ENCODE results near the gene MMP11. TPM values are rescaled to one million over a fixed set of nuclear protein-coding genes. Genes with fewer than 3 reads are reported as not detected.

MMP11 gene
- total RNA-seq, 5 donors from 2014 or later (not counting 1 experiment from before 2014, with no cell fraction given), result 1.6 to 5.3 (median 2.5) TPM

GRCh38 chr22:23773483-23774113 lies 949 bp downstream of the MMP11 start:
- Histone ChIP-seq H3K9me3 (no peaks in the 10 kb centered on the region), H3K27ac (ENCODE audit: low read length) (no peak overlapping the region), H3K4me3 (ENCODE audit: control insufficient read depth in 1 of 2, extremely low read depth in 1 of 2, low read length in 1 of 2) (peak overlapping the region in 1 of 2 donors; percentile 36), H3K4me1 (ENCODE audit: control insufficient read depth in 1 of 2, extremely low read depth in 1 of 2, insufficient read depth in 2 of 2, low read length in 2 of 2) (peaks cover 8 to 32% of the 10 kb centered on the region in 2 experiments), H3K36me3 (ENCODE audit: control insufficient read depth in 2 of 2, extremely low read depth in 1 of 2, insufficient read depth in 1 of 2, low read length in 1 of 2) (no peaks in the 10 kb centered on the region), H3K27me3 (replicated peaks in 1 of 2; ENCODE audit: control insufficient read depth in 2 of 2, extremely low read depth in 1 of 2, insufficient read depth in 2 of 2, low read length in 1 of 2) (peaks cover 0 to 17% of the 10 kb centered on the region in 2 experiments)
- Mint-ChIP-seq H3K36me3 (no peaks in the 10 kb centered on the region), H3K4me1 (peaks cover 16 to 31% (median 30%) of the 10 kb centered on the region in 3 donors), H3K27ac (no peak overlapping the region), H3K4me3 (peak overlapping the region; percentile 9 to 62 (median 47)), H3K9me3 (no peaks in the 10 kb centered on the region), H3K27me3 (no peaks in the 10 kb centered on the region)
- ATAC-seq (replicated peaks in 1 of 4) (no peak), DNase-seq (no peak)
- 94% methylated on average over 7 of the region's 7 CpGs for WGBS (ENCODE audit: insufficient coverage)
- CTCF ChIA-PET, result no interaction called here
- POLR2A ChIA-PET, result no interaction called here

DNA sequence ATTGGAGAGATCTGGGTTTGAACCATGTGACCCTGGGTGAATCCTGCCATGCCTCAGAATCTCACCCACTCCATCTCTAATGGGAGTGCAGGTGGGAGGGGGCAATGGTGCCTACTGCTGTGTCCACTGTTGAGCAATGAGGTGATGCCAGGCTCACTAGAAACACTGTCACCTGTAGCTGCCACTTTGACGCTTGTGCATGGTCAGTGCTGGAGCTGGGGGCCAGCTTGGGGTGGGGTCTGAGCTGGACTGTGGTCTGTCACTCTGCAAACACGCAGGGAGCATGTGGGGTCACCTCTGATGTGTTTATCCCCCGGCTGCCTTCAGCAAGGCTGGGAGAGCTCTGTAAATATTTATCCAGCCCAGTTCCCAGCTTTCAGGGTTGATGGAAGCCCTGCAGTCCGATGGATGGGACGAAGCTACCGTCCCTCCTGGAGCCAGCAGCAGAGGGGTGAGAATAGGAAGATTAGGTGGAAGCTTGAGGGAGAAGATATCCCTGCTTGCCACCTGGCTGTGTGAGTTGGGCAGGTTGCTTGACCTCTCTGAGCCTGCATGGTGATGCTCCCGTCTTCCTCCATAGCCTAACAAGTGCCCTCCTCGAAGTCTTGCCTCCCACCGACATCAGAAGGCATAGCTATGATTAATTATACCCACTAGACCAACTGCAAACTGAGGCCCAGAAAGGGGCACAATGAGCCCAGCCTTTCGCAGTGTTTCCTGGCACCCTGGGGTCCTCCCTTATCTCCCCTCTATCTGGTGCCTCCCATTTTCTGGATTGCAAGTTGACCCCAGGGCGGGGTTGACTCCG lies 1.7 kb downstream of the MMP11 start:
- POLR2A ChIA-PET, result no interaction called here
- no peak for ATAC-seq (replicated peaks in 1 of 4)

DNA sequence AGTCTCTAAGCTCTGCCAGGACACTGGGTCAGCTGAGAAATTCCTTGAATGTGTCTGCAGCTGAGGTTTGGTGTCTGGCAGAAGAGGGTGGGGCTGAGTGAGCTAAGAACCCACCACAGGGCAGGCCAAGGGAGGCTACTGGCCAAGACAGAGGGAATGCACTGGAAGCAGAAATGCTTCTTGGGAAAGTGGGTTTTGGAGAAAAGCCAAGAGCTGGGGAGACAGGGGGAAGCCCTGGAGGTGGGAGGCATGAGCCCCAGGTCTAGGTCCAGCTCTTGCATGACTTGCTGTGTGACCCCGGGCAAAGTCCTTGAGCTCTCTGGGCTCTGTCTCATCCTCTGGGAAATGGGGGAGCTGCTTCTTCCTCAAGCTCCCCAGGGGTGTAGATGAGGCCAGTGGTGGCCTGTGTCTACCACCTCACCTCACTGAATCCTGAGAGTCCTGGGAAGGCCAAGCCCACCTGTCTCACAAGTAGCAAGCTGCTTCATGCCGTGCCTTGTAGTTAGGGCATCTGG lies 2.3 kb downstream of the MMP11 start:
- ATAC-seq (replicated peaks in 1 of 4) (no peak), DNase-seq (no peak)

More for the DNA sequence above, 1.7 kb downstream of the MMP11 start:
- H3K27ac Mint-ChIP-seq, result no peak overlapping the region
- no peak overlapping the region for H3K27ac ChIP-seq (ENCODE audit: low read length)
- H3K36me3 Mint-ChIP-seq, result no peaks in the 10 kb centered on the region
- no peaks in the 10 kb centered on the region for H3K36me3 ChIP-seq (ENCODE audit: control insufficient read depth in 2 of 2, extremely low read depth in 1 of 2, insufficient read depth in 1 of 2, low read length in 1 of 2)
- H3K9me3 Mint-ChIP-seq, result no peaks in the 10 kb centered on the region
- H3K9me3 ChIP-seq, result no peaks in the 10 kb centered on the region
- 85% methylated on average over 6 of the region's 12 CpGs for WGBS (ENCODE audit: insufficient coverage)
- peaks cover 16 to 31% (median 29%) of the 10 kb centered on the region in 3 donors for H3K4me1 Mint-ChIP-seq
- no peak for DNase-seq
- peaks cover 8 to 30% of the 10 kb centered on the region in 2 experiments for H3K4me1 ChIP-seq (ENCODE audit: control insufficient read depth in 1 of 2, extremely low read depth in 1 of 2, insufficient read depth in 2 of 2, low read length in 2 of 2)
- CTCF ChIA-PET, result no interaction called here
- H3K4me3 ChIP-seq (ENCODE audit: control insufficient read depth in 1 of 2, extremely low read depth in 1 of 2, low read length in 1 of 2), result no peak overlapping the region
- H3K27me3 Mint-ChIP-seq, result no peaks in the 10 kb centered on the region
- H3K27me3 ChIP-seq (replicated peaks in 1 of 2; ENCODE audit: control insufficient read depth in 2 of 2, extremely low read depth in 1 of 2, insufficient read depth in 2 of 2, low read length in 1 of 2), result peaks cover 0 to 12% of the 10 kb centered on the region in 2 experiments
- H3K4me3 Mint-ChIP-seq, result peak overlapping the region in 1 of 3 donors; percentile 31

DNA sequence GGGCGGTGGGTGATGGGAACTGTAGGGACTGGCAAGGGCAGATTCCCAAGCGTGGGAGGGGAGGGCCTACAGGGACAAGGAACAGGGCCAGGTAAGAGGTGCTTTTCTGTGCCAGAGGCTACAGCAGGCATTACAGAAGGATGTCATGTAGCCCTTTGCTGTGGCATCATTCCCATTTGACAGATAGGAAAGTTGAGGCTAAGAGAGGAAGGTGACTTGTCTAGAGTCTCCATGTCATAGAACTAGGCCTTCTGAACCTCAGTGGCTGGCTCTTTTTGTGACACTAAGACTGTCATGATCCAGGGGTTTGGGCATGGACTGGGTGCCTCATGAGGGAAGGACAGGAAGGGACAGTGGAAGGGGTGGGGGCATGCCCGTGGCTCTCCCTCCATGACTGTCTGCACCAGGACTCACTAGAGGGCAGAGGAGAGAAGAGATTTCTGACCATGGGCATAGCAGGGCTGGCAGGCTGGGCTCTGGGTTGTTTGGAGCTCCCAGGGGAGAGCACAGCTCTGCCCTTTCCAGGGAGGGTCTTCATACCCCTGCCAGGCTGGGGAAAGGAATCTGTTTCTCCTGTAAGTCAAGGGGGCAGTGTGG lies 3.2 kb downstream of the MMP11 start:
- WGBS (ENCODE audit: insufficient coverage), result 83% methylated on average over 3 of the region's 3 CpGs
- POLR2A ChIA-PET, result no interaction called here
- no peak overlapping the region for H3K4me3 ChIP-seq (ENCODE audit: control insufficient read depth in 1 of 2, extremely low read depth in 1 of 2, low read length in 1 of 2)
- no peak for DNase-seq
- H3K27me3 Mint-ChIP-seq, result no peaks in the 10 kb centered on the region
- H3K4me1 ChIP-seq (ENCODE audit: control insufficient read depth in 1 of 2, extremely low read depth in 1 of 2, insufficient read depth in 2 of 2, low read length in 2 of 2), result peaks cover 8 to 23% of the 10 kb centered on the region in 2 experiments
- no peak overlapping the region for H3K4me3 Mint-ChIP-seq
- no peaks in the 10 kb centered on the region for H3K9me3 Mint-ChIP-seq
- no peak for ATAC-seq (replicated peaks in 1 of 4)
- H3K27me3 ChIP-seq (replicated peaks in 1 of 2; ENCODE audit: control insufficient read depth in 2 of 2, extremely low read depth in 1 of 2, insufficient read depth in 2 of 2, low read length in 1 of 2), result peaks cover 0 to 9% of the 10 kb centered on the region in 2 experiments
- no peaks in the 10 kb centered on the region for H3K9me3 ChIP-seq
- CTCF ChIA-PET, result no interaction called here
- peaks cover 16 to 26% (median 22%) of the 10 kb centered on the region in 3 donors for H3K4me1 Mint-ChIP-seq
- no peaks in the 10 kb centered on the region for H3K36me3 Mint-ChIP-seq
- H3K27ac Mint-ChIP-seq, result no peak overlapping the region
- H3K36me3 ChIP-seq (ENCODE audit: control insufficient read depth in 2 of 2, extremely low read depth in 1 of 2, insufficient read depth in 1 of 2, low read length in 1 of 2), result peaks cover 0 to 3% of the 10 kb centered on the region in 2 donors
- no peak overlapping the region for H3K27ac ChIP-seq (ENCODE audit: low read length)

More for the DNA sequence above, 2.3 kb downstream of the MMP11 start:
- Mint-ChIP-seq H3K4me1 (peaks cover 16 to 31% (median 25%) of the 10 kb centered on the region in 3 donors), H3K9me3 (no peaks in the 10 kb centered on the region), H3K36me3 (no peaks in the 10 kb centered on the region), H3K4me3 (peak overlapping the region in 1 of 3 donors; percentile 31), H3K27me3 (no peaks in the 10 kb centered on the region), H3K27ac (no peak overlapping the region)
- Histone ChIP-seq H3K4me3 (ENCODE audit: control insufficient read depth in 1 of 2, extremely low read depth in 1 of 2, low read length in 1 of 2) (no peak overlapping the region), H3K27ac (ENCODE audit: low read length) (no peak overlapping the region), H3K9me3 (no peaks in the 10 kb centered on the region), H3K4me1 (ENCODE audit: control insufficient read depth in 1 of 2, extremely low read depth in 1 of 2, insufficient read depth in 2 of 2, low read length in 2 of 2) (peaks cover 8 to 30% of the 10 kb centered on the region in 2 experiments), H3K36me3 (ENCODE audit: control insufficient read depth in 2 of 2, extremely low read depth in 1 of 2, insufficient read depth in 1 of 2, low read length in 1 of 2) (no peaks in the 10 kb centered on the region), H3K27me3 (replicated peaks in 1 of 2; ENCODE audit: control insufficient read depth in 2 of 2, extremely low read depth in 1 of 2, insufficient read depth in 2 of 2, low read length in 1 of 2) (peaks cover 0 to 9% of the 10 kb centered on the region in 2 experiments)
- no CpG with 5 or more reads among the region's 2 CpGs for WGBS (ENCODE audit: insufficient coverage)
- ChIA-PET CTCF (interaction anchor here in 1 of 2 donors (0.6 kb wide), 1 partner anchor 32 kb away, joined by 3 read pairs; no protein-coding TSS in a partner anchor), POLR2A (no interaction called here)

DNA sequence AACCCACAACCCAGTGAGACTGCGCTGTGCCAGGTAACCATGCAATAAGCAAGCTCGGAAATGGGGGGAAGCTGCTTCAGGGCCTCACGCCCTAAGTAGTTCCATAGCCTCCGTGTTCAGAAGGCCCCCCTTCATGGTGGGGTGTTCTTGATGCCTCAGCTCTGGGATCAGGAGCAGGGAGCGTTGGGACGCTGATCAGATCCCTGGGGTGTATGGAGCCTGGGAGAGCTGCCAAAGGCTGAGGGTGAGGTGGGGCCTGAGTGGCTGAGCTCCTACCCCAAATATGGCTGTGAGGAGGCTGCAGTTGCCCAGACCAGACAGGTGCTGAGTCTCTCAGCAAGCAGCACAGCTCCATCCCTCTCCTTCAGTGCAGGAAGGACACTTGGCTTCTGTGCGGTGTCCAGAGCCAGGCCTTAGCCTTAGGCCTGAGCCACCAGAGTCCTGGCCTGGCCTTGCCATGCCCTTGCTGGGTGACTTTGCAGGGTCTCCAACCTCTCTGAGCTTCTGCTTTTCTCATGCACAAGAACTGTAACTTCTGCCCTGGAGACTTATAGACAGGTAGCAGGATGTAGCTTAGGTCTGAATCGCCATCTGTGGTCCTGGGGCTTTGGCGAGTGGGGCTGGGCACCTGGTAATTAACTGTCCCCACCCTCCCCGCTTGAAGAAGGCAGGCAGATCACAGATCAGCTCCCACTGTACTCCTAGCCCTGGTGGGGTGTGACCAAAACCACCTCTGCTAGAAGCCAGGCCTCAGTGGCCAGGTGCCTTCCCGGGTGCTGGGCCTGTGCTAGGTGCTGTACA lies 5.3 kb downstream of the MMP11 start:
- ChIA-PET CTCF (interaction anchor here in 1 of 2 donors (0.7 kb wide), 1 partner anchor 128 kb away, joined by 6 read pairs; no protein-coding TSS in a partner anchor), POLR2A (no interaction called here)
- ATAC-seq (replicated peaks in 1 of 4) (no peak), DNase-seq (no peak)
- H3K27ac Mint-ChIP-seq, result no peak overlapping the region
- WGBS (ENCODE audit: insufficient coverage), result 100% methylated on average over 8 of the region's 11 CpGs
- peaks cover 6 to 12% (median 9%) of the 10 kb centered on the region in 3 donors for H3K4me1 Mint-ChIP-seq
- Histone ChIP-seq H3K4me3 (ENCODE audit: control insufficient read depth in 1 of 2, extremely low read depth in 1 of 2, low read length in 1 of 2) (no peak overlapping the region), H3K9me3 (no peaks in the 10 kb centered on the region), H3K4me1 (ENCODE audit: control insufficient read depth in 1 of 2, extremely low read depth in 1 of 2, insufficient read depth in 2 of 2, low read length in 2 of 2) (peaks cover 0 to 5% of the 10 kb centered on the region in 2 experiments), H3K27ac (ENCODE audit: low read length) (no peak overlapping the region), H3K27me3 (replicated peaks in 1 of 2; ENCODE audit: control insufficient read depth in 2 of 2, extremely low read depth in 1 of 2, insufficient read depth in 2 of 2, low read length in 1 of 2) (peaks cover 0 to 4% of the 10 kb centered on the region in 2 experiments), H3K36me3 (ENCODE audit: control insufficient read depth in 2 of 2, extremely low read depth in 1 of 2, insufficient read depth in 1 of 2, low read length in 1 of 2) (peaks cover 0 to 3% of the 10 kb centered on the region in 2 donors)
- H3K4me3 Mint-ChIP-seq, result no peak overlapping the region
- H3K27me3 Mint-ChIP-seq, result no peaks in the 10 kb centered on the region
- H3K9me3 Mint-ChIP-seq, result no peaks in the 10 kb centered on the region
- H3K36me3 Mint-ChIP-seq, result no peaks in the 10 kb centered on the region

DNA sequence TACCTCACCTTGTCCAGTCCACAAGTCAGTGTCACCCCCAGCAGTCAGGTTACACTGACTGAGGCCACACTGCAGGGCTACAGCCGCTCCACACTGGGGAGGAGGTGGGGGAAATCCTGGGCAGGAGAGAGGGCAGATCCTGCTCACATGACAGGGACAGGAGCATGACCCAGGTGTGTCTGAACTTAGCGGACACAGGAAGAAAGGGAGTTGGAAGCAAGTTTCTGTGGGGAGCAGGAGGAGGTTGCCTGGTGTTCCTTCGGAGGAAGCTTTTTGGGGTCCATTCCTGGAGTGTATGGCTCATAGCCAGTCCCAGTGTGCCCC lies 5.9 kb downstream of the MMP11 start:
- no peaks in the 10 kb centered on the region for H3K9me3 Mint-ChIP-seq
- H3K27me3 ChIP-seq (replicated peaks in 1 of 2; ENCODE audit: control insufficient read depth in 2 of 2, extremely low read depth in 1 of 2, insufficient read depth in 2 of 2, low read length in 1 of 2), result no peaks in the 10 kb centered on the region
- no peak overlapping the region for H3K27ac ChIP-seq (ENCODE audit: low read length)
- no peak overlapping the region for H3K27ac Mint-ChIP-seq
- peaks cover 0 to 3% of the 10 kb centered on the region in 2 donors for H3K36me3 ChIP-seq (ENCODE audit: control insufficient read depth in 2 of 2, extremely low read depth in 1 of 2, insufficient read depth in 1 of 2, low read length in 1 of 2)
- ChIA-PET POLR2A (no interaction called here), CTCF (no interaction called here)
- H3K4me1 Mint-ChIP-seq, result peaks cover under 1 to 7% (median 4%) of the 10 kb centered on the region in 3 donors
- no peak for DNase-seq
- H3K36me3 Mint-ChIP-seq, result no peaks in the 10 kb centered on the region
- H3K4me3 ChIP-seq (ENCODE audit: control insufficient read depth in 1 of 2, extremely low read depth in 1 of 2, low read length in 1 of 2), result no peak overlapping the region
- no peak overlapping the region for H3K4me3 Mint-ChIP-seq
- no peaks in the 10 kb centered on the region for H3K27me3 Mint-ChIP-seq
- H3K9me3 ChIP-seq, result no peaks in the 10 kb centered on the region
- WGBS (ENCODE audit: insufficient coverage), result 100% methylated on average over 1 of the region's 3 CpGs
- peaks cover 0 to 3% of the 10 kb centered on the region in 2 experiments for H3K4me1 ChIP-seq (ENCODE audit: control insufficient read depth in 1 of 2, extremely low read depth in 1 of 2, insufficient read depth in 2 of 2, low read length in 2 of 2)
- no peak for ATAC-seq (replicated peaks in 1 of 4)
